ENCODE measurements around the gene CREB1.

The CREB1 gene

GRCh38 chr2:207504513-207505170 lies 25.1 kb upstream of the CREB1 start:
- DNase-seq, result no peak

- DNase-seq, result no peak
These were observed 24.6 kb upstream of the CREB1 start for GRCh38 chr2:207505171-207505570.

- DNase-seq, result no peak
These were observed 24.0 kb upstream of the CREB1 start for GRCh38 chr2:207505728-207506127.

GRCh38 chr2:207506426-207506825 lies 23.3 kb upstream of the CREB1 start:
- DNase-seq, result no peak

- DNase-seq, result no peak
These were observed 19.6 kb upstream of the CREB1 start for GRCh38 chr2:207510148-207510547.

- no peak for DNase-seq
These were observed 17.9 kb upstream of the CREB1 start for GRCh38 chr2:207511851-207512250.

- no peak for DNase-seq
These were observed 17.4 kb upstream of the CREB1 start for GRCh38 chr2:207512356-207512755.

GRCh38 chr2:207513551-207514257 lies 16.1 kb upstream of the CREB1 start:
- DNase-seq, result no peak

GRCh38 chr2:207514451-207514850 lies 15.3 kb upstream of the CREB1 start:
- no peak for DNase-seq

GRCh38 chr2:207515671-207516070 lies 14.1 kb upstream of the CREB1 start:
- DNase-seq, result no peak

- no peak for DNase-seq
These were observed 13.6 kb upstream of the CREB1 start for GRCh38 chr2:207516206-207516605.

GRCh38 chr2:207523005-207523404 lies 6.8 kb upstream of the CREB1 start:
- DNase-seq, result no peak

GRCh38 chr2:207525296-207525695 lies 4.5 kb upstream of the CREB1 start:
- no peak for DNase-seq

GRCh38 chr2:207528980-207529329 lies 807 bp upstream of the CREB1 start:
- DNase-seq, result no peak

GRCh38 chr2:207530160-207531031 lies 634 bp downstream of the CREB1 start:
- DNase-seq, result no peak

- DNase-seq, result no peak
These were observed 1.5 kb downstream of the CREB1 start for GRCh38 chr2:207531032-207531952.

GRCh38 chr2:207532676-207533075 lies 2.9 kb downstream of the CREB1 start:
- DNase-seq, result no peak

- no peak for DNase-seq
These were observed 3.8 kb downstream of the CREB1 start for GRCh38 chr2:207533461-207534008.

- DNase-seq, result no peak
These were observed 4.7 kb downstream of the CREB1 start for GRCh38 chr2:207534417-207534816.

- no peak for DNase-seq
These were observed 9.7 kb downstream of the CREB1 start for GRCh38 chr2:207539470-207539869.

- DNase-seq, result no peak
These were observed 10.7 kb downstream of the CREB1 start for GRCh38 chr2:207540431-207540830.

- DNase-seq, result no peak
These were observed 12.2 kb downstream of the CREB1 start for GRCh38 chr2:207541933-207542332.
